NCI-H1105 (cell line): ENCODE measurements around the gene NUP107.
A peak's percentile ranks its signal among the peaks of the same experiment; 100 is the strongest.

ENCODE experiments used
- DNase-seq: peaks from one replicate; lab custom pipeline; 2025; lab: John Stamatoyannopoulos, UW

NUP107 gene

GRCh38 chr12:68739891-68740290 is 53.1 kb downstream of the NUP107 start:
- peak; percentile 2 for DNase-seq

GRCh38 chr12:68743356-68743755 is 56.6 kb downstream of the NUP107 start:
- DNase-seq: no peak

- no peak for DNase-seq
Observed at GRCh38 chr12:68745376-68745903, 58.7 kb downstream of the NUP107 start.

GRCh38 chr12:68745904-68746571 is 59.3 kb downstream of the NUP107 start, which contains the start of gene SLC35E3:
SLC35E3 (plus strand) TSS chr12:68746176; CDS start chr12:68746378, 202 bp downstream.
- peak; percentile 95 for DNase-seq

- peak; percentile 13 for DNase-seq
Observed at GRCh38 chr12:68746572-68747180, 59.9 kb downstream of the NUP107 start.

- DNase-seq: no peak
Observed at GRCh38 chr12:68749443-68749842, 62.7 kb downstream of the NUP107 start.

- DNase-seq: no peak
Observed at GRCh38 chr12:68749861-68750260, 63.1 kb downstream of the NUP107 start.

GRCh38 chr12:68750506-68750905 is 63.7 kb downstream of the NUP107 start:
- no peak for DNase-seq

GRCh38 chr12:68755536-68756243 is 68.9 kb downstream of the NUP107 start:
- no peak for DNase-seq

GRCh38 chr12:68759852-68760251 is 73.1 kb downstream of the NUP107 start:
- DNase-seq: no peak

GRCh38 chr12:68760806-68761441 is 74.1 kb downstream of the NUP107 start:
- DNase-seq: no peak

GRCh38 chr12:68761442-68761812 is 74.6 kb downstream of the NUP107 start:
- no peak for DNase-seq

GRCh38 chr12:68761901-68762630 is 75.3 kb downstream of the NUP107 start:
- no peak for DNase-seq

GRCh38 chr12:68762691-68763090 is 75.9 kb downstream of the NUP107 start:
- no peak for DNase-seq

GRCh38 chr12:68765696-68766095 is 78.9 kb downstream of the NUP107 start:
- DNase-seq: no peak

GRCh38 chr12:68766646-68767045 is 79.9 kb downstream of the NUP107 start:
- DNase-seq: no peak

- DNase-seq: no peak
Observed at GRCh38 chr12:68767191-68767590, 80.4 kb downstream of the NUP107 start.

- no peak for DNase-seq
Observed at GRCh38 chr12:68768431-68768939, 81.7 kb downstream of the NUP107 start.

GRCh38 chr12:68769941-68770340 is 83.2 kb downstream of the NUP107 start:
- no peak for DNase-seq

GRCh38 chr12:68771223-68771925 is 84.6 kb downstream of the NUP107 start:
- no peak for DNase-seq

GRCh38 chr12:68772714-68773113 is 85.9 kb downstream of the NUP107 start:
- no peak for DNase-seq
